ENCODE data around the gene PDLIM5. TPM values are rescaled to one million over a fixed set of nuclear protein-coding genes. Genes with fewer than 3 reads are reported as not detected.

Gene PDLIM5
- total and polyA plus RNA-seq, 2 of the 8 experiments (the other 6 are each of a cell fraction or from before 2014, with no cell fraction given) = 37.3 to 62.1 TPM

GRCh38 chr4:94548571-94548970 lies 96.8 kb downstream of the PDLIM5 start:
- FAIRE-seq = no peak
- H4K8ac ChIP-seq (ENCODE audit: extremely low read depth, insufficient read depth, low read length) = no peak overlapping the region
- H2BK5ac ChIP-seq (ENCODE audit: low read depth, low read length) = no peak overlapping the region
- H4K91ac ChIP-seq (replicated peaks; ENCODE audit: insufficient read length, low read length) = no peak overlapping the region
- H3K79me2 ChIP-seq (ENCODE audit: control insufficient read depth in 1 of 2, insufficient read depth in 2 of 2, low read length in 2 of 2) = peaks cover 0 to 1% of the 10 kb centered on the region in 2 experiments; a peak in 2 of 4 replicates
- H3K18ac ChIP-seq (ENCODE audit: extremely low read depth, low read length) = no peak overlapping the region
- H3K4ac ChIP-seq (replicated peaks; ENCODE audit: insufficient read length, low read depth, low read length) = no peak overlapping the region
- no peaks in the 10 kb centered on the region for H3K36me3 ChIP-seq (ENCODE audit: control insufficient read depth in 2 of 4, insufficient read depth in 4 of 4, low read length in 3 of 4)
- no peak overlapping the region for H2AFZ ChIP-seq (ENCODE audit: low read length)
- no peak overlapping the region for H2BK20ac ChIP-seq (ENCODE audit: low read length)
- no peaks in the 10 kb centered on the region for H3K9me3 ChIP-seq (ENCODE audit: insufficient read depth in 2 of 2, low read depth in 1 of 2, low read length in 1 of 2)
- H3K23me2 ChIP-seq (ENCODE audit: low read depth, low read length) = no peaks in the 10 kb centered on the region
- no peak overlapping the region for H2AK5ac ChIP-seq (ENCODE audit: low read depth, low read length)
- no peak overlapping the region for H3K4me2 ChIP-seq (ENCODE audit: insufficient read depth in 1 of 2, low read depth in 2 of 2, low read length in 2 of 2)
- no peaks in the 10 kb centered on the region for H4K20me1 ChIP-seq (replicated peaks in 1 of 2; ENCODE audit: control insufficient read depth in 1 of 2, insufficient read depth in 2 of 2, low read length in 2 of 2)
- H3K56ac ChIP-seq (replicated peaks; ENCODE audit: insufficient read length, low read depth, low read length) = no peak overlapping the region
- peaks cover 0 to 4% (median 0%) of the 10 kb centered on the region in 4 experiments; a peak in 1 of 7 replicates for H3K4me1 ChIP-seq (replicated peaks in 1 of 4; ENCODE audit: control insufficient read depth in 3 of 4, insufficient read depth in 4 of 4, low read length in 3 of 4)
- CTCF ChIA-PET (ENCODE audit: partially characterized antibody) = no interaction called here
- H2BK15ac ChIP-seq (ENCODE audit: low read length) = no peak overlapping the region
- no peak overlapping the region for H4K5ac ChIP-seq (ENCODE audit: insufficient read length, low read depth, low read length)
- H3K27ac ChIP-seq (ENCODE audit: low read depth, low read length) = no peak overlapping the region
- no peaks in the 10 kb centered on the region for H3K79me1 ChIP-seq (ENCODE audit: low read depth, low read length)
- H3K27me3 ChIP-seq (replicated peaks in 1 of 4; ENCODE audit: control insufficient read depth in 3 of 4, extremely low read depth in 1 of 4, insufficient read depth in 3 of 4, low read length in 3 of 4) = no peaks in the 10 kb centered on the region
- no peak overlapping the region for H3K14ac ChIP-seq (ENCODE audit: insufficient read length)
- H3K4me3 ChIP-seq (ENCODE audit: extremely low read depth in 1 of 4, insufficient read depth in 2 of 4, low read depth in 3 of 4, low read length in 4 of 4) = no peak overlapping the region
- no peak overlapping the region for H3K9ac ChIP-seq (replicated peaks in 1 of 4; ENCODE audit: extremely low read depth in 1 of 4, low read depth in 3 of 4, low read length in 3 of 4)
- H2BK12ac ChIP-seq (ENCODE audit: low read depth, low read length) = no peak overlapping the region
- 73% methylated on average over 1 of the region's 1 CpG; no CpG with 5 or more reads in 1 of the 2 experiments for WGBS, 2 experiments (ENCODE audit: extremely low coverage in 1 of 2, insufficient coverage in 1 of 2, insufficient read length in 1 of 2, insufficient replicate concordance in 2 of 2, low coverage in 1 of 2, low lambda C conversion rate in 2 of 2, missing lambda C conversion rate in 1 of 2)
- DNase-seq (ENCODE audit: low read depth in 1 of 2, low spot score in 2 of 2) = no peak
- POLR2A ChIA-PET (ENCODE audit: partially characterized antibody) = no interaction called here
- H2BK120ac ChIP-seq (replicated peaks; ENCODE audit: low read depth, low read length) = no peak overlapping the region
- no peak overlapping the region for H3K23ac ChIP-seq (ENCODE audit: insufficient read length)
- no peak for TF ChIP-seq SRF (IDR thresholded peaks at IDR 0.05; ENCODE audit: low read depth, low read length)
- TF ChIP-seq CEBPB (IDR thresholded peaks at IDR 0.05; ENCODE audit: low read depth, low read length) = no peak
- no peak for TF ChIP-seq SP2 (IDR thresholded peaks at IDR 0.05; ENCODE audit: low read length)
- TF ChIP-seq CHD2 (IDR thresholded peaks at IDR 0.05; ENCODE audit: low read length) = no peak
- TF ChIP-seq SUZ12 (IDR thresholded peaks at IDR 0.05; ENCODE audit: low read length) = no peak
- no peak for TF ChIP-seq BRCA1 (IDR thresholded peaks at IDR 0.05; ENCODE audit: low read depth, low read length)
- no peak for TF ChIP-seq KDM5A (IDR thresholded peaks at IDR 0.05; ENCODE audit: low read length)
- no peak for TF ChIP-seq RBBP5 (IDR thresholded peaks at IDR 0.05; ENCODE audit: borderline replicate concordance, low read depth, low read length)
- no peak for TF ChIP-seq GTF2F1 (IDR thresholded peaks at IDR 0.05; ENCODE audit: borderline replicate concordance, low read depth, low read length)
- no peak for TF ChIP-seq SIN3A (conservative IDR thresholded peaks at IDR 0.05 in 1 of 2, IDR thresholded peaks at IDR 0.05 in 1 of 2; ENCODE audit: low read depth in 1 of 2, low read length in 2 of 2)
- TF ChIP-seq EP300 (IDR thresholded peaks at IDR 0.05; ENCODE audit: borderline replicate concordance in 1 of 2, low read depth in 2 of 2, low read length in 2 of 2) = no peak
- TF ChIP-seq MAX (IDR thresholded peaks at IDR 0.05) = no peak
- no peak for TF ChIP-seq SAP30 (IDR thresholded peaks at IDR 0.05; ENCODE audit: insufficient read depth, insufficient replicate concordance, low read length)
- TF ChIP-seq JUN (IDR thresholded peaks at IDR 0.05; ENCODE audit: low read depth, low read length) = no peak
- no peak for TF ChIP-seq CBX8 (IDR thresholded peaks at IDR 0.05; ENCODE audit: borderline replicate concordance, low read depth, low read length)

Data from H1 (cell line).